HL-60 (cell line): ENCODE results near the gene UQCC3.

Experiments used
- DNase-seq, 2 experiments: peaks; one replicate each; pipeline ENCODE4 v3.0.0-alpha.2; 2010 to 2020; ENCODE audit warnings: low read depth in 1 of 2, low spot score in 1 of 2
- H3K27ac ChIP-seq: fragments of 250-450 bp; sonication (Bioruptor Pico); replicated peaks from 2 replicates; pipeline ENCODE4 v1.5.1; 2020; ENCODE audit warnings: mild to moderate bottlenecking, moderate library complexity
- H3K27me3 ChIP-seq: fragments of 250-450 bp; sonication (Bioruptor Pico); 2 replicates; pipeline ENCODE4 v1.5.1; 2021; ENCODE audit warnings: mild to moderate bottlenecking, moderate library complexity; ENCODE audit not compliant: insufficient read depth, poor library complexity, severe bottlenecking
- H3K4me3 ChIP-seq: replicated peaks from 2 replicates; pipeline ENCODE4 v1.5.1; 2011; ENCODE audit warnings: mild to moderate bottlenecking, control low read depth, low read length; ENCODE audit not compliant: insufficient read depth
- GABPA ChIP-seq: IDR thresholded peaks from 2 replicates; pipeline ENCODE4 v1.6.1; 2012; ENCODE audit warnings: low read depth
- POLR2AphosphoS5 ChIP-seq: IDR thresholded peaks from 2 replicates; pipeline ENCODE4 v1.6.1; 2012; ENCODE audit warnings: low read depth
- SPI1 ChIP-seq: IDR thresholded peaks from 2 replicates; pipeline ENCODE4 v1.6.1; 2012; ENCODE audit warnings: low read depth, mild to moderate bottlenecking, borderline replicate concordance
- TF ChIP-seq, protein P1 (sequence below): IDR thresholded peaks from one replicate; pipeline ENCODE4 v1.5.1; 2011; ENCODE audit warnings: low read length, control low read depth, inconsistent platforms; ENCODE audit not compliant: insufficient read depth
- TF ChIP-seq, protein P2 (sequence below): IDR thresholded peaks from 2 replicates; pipeline ENCODE4 v1.6.1; 2012; ENCODE audit warnings: low read depth; ENCODE audit not compliant: insufficient replicate concordance

The UQCC3 gene

DNA sequence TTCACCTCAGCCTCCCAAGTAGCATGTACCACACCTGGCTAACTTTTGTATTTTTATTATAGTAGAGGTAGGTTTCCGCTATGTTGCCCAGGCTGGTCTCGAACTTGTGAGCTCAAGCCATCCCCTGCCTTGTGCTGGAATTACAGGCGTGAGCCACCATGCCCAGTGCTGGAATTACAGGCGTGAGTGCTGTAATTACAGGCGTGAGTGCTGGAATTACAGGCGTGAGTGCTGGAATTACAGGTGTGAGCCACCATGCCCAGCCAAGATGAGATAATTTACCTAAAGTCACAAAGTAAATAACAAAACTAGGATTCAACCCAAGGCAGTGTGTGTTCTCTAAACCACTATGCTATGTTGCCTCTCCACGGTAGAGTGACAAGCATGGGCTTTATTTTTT, 11.0 kb downstream of the UQCC3 start:
- DNase-seq = no peak
- no peaks in the 10 kb centered on the region for H3K27me3 ChIP-seq
- no peak overlapping the region for H3K4me3 ChIP-seq
- H3K27ac ChIP-seq = no peak overlapping the region
- TF ChIP-seq POLR2AphosphoS5 = no peak
- TF ChIP-seq, protein P1, sequence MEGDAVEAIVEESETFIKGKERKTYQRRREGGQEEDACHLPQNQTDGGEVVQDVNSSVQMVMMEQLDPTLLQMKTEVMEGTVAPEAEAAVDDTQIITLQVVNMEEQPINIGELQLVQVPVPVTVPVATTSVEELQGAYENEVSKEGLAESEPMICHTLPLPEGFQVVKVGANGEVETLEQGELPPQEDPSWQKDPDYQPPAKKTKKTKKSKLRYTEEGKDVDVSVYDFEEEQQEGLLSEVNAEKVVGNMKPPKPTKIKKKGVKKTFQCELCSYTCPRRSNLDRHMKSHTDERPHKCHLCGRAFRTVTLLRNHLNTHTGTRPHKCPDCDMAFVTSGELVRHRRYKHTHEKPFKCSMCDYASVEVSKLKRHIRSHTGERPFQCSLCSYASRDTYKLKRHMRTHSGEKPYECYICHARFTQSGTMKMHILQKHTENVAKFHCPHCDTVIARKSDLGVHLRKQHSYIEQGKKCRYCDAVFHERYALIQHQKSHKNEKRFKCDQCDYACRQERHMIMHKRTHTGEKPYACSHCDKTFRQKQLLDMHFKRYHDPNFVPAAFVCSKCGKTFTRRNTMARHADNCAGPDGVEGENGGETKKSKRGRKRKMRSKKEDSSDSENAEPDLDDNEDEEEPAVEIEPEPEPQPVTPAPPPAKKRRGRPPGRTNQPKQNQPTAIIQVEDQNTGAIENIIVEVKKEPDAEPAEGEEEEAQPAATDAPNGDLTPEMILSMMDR = no peak
- TF ChIP-seq, protein P2, sequence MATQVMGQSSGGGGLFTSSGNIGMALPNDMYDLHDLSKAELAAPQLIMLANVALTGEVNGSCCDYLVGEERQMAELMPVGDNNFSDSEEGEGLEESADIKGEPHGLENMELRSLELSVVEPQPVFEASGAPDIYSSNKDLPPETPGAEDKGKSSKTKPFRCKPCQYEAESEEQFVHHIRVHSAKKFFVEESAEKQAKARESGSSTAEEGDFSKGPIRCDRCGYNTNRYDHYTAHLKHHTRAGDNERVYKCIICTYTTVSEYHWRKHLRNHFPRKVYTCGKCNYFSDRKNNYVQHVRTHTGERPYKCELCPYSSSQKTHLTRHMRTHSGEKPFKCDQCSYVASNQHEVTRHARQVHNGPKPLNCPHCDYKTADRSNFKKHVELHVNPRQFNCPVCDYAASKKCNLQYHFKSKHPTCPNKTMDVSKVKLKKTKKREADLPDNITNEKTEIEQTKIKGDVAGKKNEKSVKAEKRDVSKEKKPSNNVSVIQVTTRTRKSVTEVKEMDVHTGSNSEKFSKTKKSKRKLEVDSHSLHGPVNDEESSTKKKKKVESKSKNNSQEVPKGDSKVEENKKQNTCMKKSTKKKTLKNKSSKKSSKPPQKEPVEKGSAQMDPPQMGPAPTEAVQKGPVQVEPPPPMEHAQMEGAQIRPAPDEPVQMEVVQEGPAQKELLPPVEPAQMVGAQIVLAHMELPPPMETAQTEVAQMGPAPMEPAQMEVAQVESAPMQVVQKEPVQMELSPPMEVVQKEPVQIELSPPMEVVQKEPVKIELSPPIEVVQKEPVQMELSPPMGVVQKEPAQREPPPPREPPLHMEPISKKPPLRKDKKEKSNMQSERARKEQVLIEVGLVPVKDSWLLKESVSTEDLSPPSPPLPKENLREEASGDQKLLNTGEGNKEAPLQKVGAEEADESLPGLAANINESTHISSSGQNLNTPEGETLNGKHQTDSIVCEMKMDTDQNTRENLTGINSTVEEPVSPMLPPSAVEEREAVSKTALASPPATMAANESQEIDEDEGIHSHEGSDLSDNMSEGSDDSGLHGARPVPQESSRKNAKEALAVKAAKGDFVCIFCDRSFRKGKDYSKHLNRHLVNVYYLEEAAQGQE = no peak
- no peak for TF ChIP-seq SPI1
- TF ChIP-seq GABPA = no peak

DNA sequence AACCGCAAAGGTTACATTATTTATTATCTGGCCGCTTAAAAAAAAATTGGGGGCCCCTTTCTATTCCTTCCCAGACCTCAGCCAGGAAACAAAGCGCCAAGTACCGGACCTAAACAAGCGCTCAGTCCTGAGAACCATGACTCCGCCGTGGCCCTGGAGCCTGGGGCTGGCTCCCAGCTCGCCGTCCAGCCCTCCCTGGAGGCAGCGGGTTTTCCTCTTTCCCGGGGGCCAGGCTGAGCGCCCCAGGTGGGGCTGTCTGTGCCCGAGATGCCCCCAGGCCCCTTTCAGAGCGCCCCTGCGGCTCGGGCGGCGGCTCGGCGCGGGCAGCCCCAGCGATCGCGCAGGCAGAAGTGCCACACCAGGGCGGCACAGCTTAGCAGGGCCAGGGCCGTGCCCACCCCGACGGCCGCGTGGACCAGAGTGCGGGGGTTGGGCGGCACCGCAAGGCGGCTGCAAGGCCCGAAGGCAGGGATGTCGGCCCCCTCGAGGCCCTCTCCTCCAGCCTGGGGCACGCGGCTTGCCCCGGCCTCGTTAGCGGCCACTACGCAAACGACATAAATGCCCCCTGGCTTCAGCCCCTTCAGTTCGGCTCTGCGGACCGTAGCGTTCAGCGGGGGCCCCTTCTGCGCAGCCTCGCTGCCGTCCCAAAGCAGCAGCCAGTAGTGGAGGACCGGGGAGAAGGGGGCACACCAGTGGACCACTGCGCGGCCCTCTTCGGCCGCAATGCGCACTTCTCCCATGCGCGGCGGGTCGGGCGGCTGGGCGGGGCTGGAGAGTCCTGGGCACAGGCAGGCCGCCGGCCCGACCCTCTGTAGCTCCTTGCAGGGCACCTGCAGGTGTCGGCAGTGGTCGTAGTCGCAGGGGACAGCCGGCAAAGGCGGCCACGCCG, 16.3 kb downstream of the UQCC3 start:
- TF ChIP-seq, protein P2 = no peak
- TF ChIP-seq, protein P1 = no peak
- H3K4me3 ChIP-seq = no peak overlapping the region
- no peak for DNase-seq
- no peaks in the 10 kb centered on the region for H3K27me3 ChIP-seq
- no peak overlapping the region for H3K27ac ChIP-seq

DNA sequence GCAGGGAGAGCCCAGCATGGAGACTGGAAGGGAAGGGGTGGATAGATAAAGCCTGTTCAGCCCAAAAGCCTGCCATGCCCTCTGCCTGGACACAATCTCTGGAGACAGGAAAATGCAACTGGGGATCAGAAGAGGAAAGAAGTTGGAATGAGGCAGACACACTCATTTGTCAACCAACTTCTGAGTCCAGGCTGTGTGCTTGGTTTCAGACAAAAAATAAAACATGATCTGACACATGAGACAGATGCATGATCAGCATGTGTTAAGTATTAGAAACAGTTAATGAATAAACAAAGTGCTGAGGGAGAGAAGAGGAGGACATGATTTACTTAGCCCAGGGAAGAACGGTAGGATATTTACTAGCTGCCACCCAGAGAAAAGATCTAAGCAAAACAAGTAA, 17.0 kb downstream of the UQCC3 start:
- no peak for DNase-seq
- no peaks in the 10 kb centered on the region for H3K27me3 ChIP-seq
- TF ChIP-seq SPI1 = no peak
- TF ChIP-seq POLR2AphosphoS5 = no peak
- TF ChIP-seq GABPA = no peak
- TF ChIP-seq, protein P1 = no peak
- TF ChIP-seq, protein P2 = no peak
- no peak overlapping the region for H3K4me3 ChIP-seq
- no peak overlapping the region for H3K27ac ChIP-seq
